ENCODE measurements around the gene GAMT.
"Not testable (repeated sequence)": the region's sequence is repeated elsewhere in the genome, so short reads cannot be mapped to it uniquely, and the experiment has no call there.

GAMT gene

DNA sequence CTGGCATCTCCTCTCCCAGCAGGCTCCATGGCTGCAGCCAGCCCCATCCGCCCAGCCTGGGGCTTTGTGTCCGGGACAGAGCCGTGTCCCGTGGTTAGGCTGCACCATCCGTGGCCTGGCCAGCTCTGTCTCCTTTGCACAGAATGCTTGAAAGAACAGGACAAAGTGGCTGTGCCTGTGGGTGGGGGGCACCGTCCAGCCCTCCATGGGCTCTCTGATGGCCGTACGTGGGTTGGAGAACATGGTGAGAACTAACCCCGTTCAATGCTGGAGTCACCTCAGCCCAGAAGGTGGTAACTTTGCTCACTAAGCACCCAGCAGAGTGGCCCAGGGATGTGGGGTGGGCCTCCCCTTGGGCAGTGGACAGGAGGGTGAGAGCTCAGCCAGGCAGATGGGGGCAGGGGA is 39.7 kb upstream of the GAMT start:
- no peak overlapping the region for H3K4me3 ChIP-seq (ENCODE audit: insufficient read depth, low read depth, low read length)
- H3K9me3 ChIP-seq (ENCODE audit: control insufficient read depth, low read length): no peaks in the 10 kb centered on the region
- H3K36me3 ChIP-seq (ENCODE audit: control insufficient read depth, insufficient read depth, low read length): peaks cover 23% of the 10 kb centered on the region
- H3K27ac ChIP-seq (ENCODE audit: insufficient read depth, low read depth, low read length, poor library complexity, severe bottlenecking): no peak overlapping the region
- H3K27me3 ChIP-seq (ENCODE audit: control insufficient read depth, insufficient read depth, low read length, poor library complexity, severe bottlenecking): peaks cover 15% of the 10 kb centered on the region
- H3K4me1 ChIP-seq (ENCODE audit: control insufficient read depth, insufficient read depth, low read length): peaks cover 7% of the 10 kb centered on the region
- WGBS, 2 experiments: 94% methylated on average over 9 of the region's 9 CpGs

DNA sequence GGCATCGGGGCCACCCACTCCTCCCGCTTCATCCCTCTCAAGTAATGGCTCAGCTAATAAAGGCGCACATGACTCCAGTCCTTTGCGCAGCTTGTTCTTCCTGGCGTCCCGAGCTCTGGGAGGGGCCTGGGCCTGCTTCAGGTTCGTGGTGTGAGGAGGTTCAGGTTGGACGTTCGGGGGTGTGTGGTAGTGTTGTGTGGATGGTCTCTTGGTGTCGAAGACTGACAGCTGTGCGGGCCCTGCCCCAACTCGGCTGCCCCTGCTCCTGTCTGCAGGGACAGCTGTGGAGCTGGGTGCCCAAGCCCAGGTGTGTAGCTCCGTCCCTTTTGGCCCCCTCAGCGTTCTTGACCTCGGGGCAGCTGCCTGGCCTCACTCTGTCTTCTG is 39.1 kb upstream of the GAMT start:
- no peaks in the 10 kb centered on the region for H3K9me3 ChIP-seq (ENCODE audit: control insufficient read depth, low read length)
- WGBS, 2 experiments: 96% methylated on average over 15 of the region's 15 CpGs
- peaks cover 9% of the 10 kb centered on the region for H3K27me3 ChIP-seq (ENCODE audit: control insufficient read depth, insufficient read depth, low read length, poor library complexity, severe bottlenecking)
- H3K36me3 ChIP-seq (ENCODE audit: control insufficient read depth, insufficient read depth, low read length): peaks cover 23% of the 10 kb centered on the region
- H3K4me1 ChIP-seq (ENCODE audit: control insufficient read depth, insufficient read depth, low read length): peaks cover 7% of the 10 kb centered on the region
- no peak overlapping the region for H3K27ac ChIP-seq (ENCODE audit: insufficient read depth, low read depth, low read length, poor library complexity, severe bottlenecking)
- H3K4me3 ChIP-seq (ENCODE audit: insufficient read depth, low read depth, low read length): no peak overlapping the region

DNA sequence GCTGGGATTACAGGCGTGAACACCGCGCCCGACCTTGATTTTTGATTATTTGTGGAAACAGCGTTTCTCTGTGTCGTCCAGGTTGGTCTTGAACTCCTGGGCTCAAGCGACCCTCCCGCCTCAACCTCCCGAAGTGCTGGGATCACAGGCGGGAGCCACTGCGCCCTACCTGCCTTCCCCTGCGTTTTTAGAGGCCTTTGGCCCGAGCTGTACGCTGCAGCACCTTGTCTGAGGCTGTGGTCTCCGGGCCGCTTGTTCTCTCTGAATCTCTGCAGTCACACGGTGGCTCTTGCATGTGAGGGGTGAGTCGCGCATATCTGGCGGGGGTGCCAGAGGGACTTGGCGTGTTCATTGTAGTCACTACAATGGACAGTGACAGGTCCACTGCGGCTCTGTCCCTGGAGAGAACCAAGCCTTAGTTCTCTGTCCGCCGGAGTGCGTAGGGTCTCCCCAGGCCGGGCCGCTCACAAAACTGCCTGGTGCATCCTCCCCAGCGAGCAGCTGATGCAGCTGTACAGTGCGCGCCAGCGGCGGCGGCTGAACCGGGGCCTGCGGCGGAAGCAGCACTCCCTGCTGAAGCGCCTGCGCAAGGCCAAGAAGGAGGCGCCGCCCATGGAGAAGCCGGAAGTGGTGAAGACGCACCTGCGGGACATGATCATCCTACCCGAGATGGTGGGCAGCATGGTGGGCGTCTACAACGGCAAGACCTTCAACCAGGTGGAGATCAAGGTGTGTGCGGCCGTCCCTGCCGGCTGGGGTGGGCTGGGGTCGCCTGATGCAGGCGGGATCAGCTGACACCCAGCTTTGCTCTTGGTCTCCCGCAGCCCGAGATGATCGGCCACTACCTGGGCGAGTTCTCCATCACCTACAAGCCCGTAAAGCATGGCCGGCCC is 38.4 kb upstream of the GAMT start:
- Histone ChIP-seq H3K36me3 (ENCODE audit: control insufficient read depth, insufficient read depth, low read length) (peaks cover 23% of the 10 kb centered on the region), H3K4me3 (ENCODE audit: insufficient read depth, low read depth, low read length) (peak overlapping the region; percentile 86)
- not testable (repeated sequence) for H3K27ac ChIP-seq (ENCODE audit: insufficient read depth, low read depth, low read length, poor library complexity, severe bottlenecking); H3K9me3 ChIP-seq (ENCODE audit: control insufficient read depth, low read length); H3K27me3 ChIP-seq (ENCODE audit: control insufficient read depth, insufficient read depth, low read length, poor library complexity, severe bottlenecking); H3K4me1 ChIP-seq (ENCODE audit: control insufficient read depth, insufficient read depth, low read length)
- 87 to 88% methylated on average over 57 of the region's 57 CpGs for WGBS, 2 experiments

DNA sequence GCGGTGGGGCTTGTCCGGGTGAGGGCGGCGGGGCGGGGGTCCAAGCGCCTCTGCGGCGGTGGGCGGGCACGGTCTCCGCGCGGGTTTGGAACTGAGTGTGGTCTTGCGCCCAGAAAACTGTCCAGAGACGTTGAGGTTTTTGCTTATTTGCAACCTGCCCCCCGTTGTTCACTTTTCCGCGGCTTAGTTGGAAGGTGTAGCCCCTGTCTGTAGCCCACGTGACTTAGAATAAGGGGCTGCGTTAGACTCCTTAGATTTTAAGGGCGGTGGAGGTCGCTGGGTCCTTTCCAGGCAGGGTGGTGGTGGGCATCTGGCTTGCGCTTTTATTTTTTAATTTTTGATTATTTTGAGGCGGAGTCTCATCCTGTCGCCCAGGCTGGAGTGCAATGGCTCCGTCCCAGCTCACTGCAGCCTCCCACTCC is 37.6 kb upstream of the GAMT start:
- WGBS, 2 experiments: 0 to 1% methylated on average over 26 of the region's 26 CpGs
- no peaks in the 10 kb centered on the region for H3K27me3 ChIP-seq (ENCODE audit: control insufficient read depth, insufficient read depth, low read length, poor library complexity, severe bottlenecking)
- H3K4me3 ChIP-seq (ENCODE audit: insufficient read depth, low read depth, low read length): peak overlapping the region; percentile 86
- H3K27ac ChIP-seq (ENCODE audit: insufficient read depth, low read depth, low read length, poor library complexity, severe bottlenecking): no peak overlapping the region
- H3K36me3 ChIP-seq (ENCODE audit: control insufficient read depth, insufficient read depth, low read length): peaks cover 28% of the 10 kb centered on the region
- peaks cover 7% of the 10 kb centered on the region for H3K4me1 ChIP-seq (ENCODE audit: control insufficient read depth, insufficient read depth, low read length)
- no peaks in the 10 kb centered on the region for H3K9me3 ChIP-seq (ENCODE audit: control insufficient read depth, low read length)

DNA sequence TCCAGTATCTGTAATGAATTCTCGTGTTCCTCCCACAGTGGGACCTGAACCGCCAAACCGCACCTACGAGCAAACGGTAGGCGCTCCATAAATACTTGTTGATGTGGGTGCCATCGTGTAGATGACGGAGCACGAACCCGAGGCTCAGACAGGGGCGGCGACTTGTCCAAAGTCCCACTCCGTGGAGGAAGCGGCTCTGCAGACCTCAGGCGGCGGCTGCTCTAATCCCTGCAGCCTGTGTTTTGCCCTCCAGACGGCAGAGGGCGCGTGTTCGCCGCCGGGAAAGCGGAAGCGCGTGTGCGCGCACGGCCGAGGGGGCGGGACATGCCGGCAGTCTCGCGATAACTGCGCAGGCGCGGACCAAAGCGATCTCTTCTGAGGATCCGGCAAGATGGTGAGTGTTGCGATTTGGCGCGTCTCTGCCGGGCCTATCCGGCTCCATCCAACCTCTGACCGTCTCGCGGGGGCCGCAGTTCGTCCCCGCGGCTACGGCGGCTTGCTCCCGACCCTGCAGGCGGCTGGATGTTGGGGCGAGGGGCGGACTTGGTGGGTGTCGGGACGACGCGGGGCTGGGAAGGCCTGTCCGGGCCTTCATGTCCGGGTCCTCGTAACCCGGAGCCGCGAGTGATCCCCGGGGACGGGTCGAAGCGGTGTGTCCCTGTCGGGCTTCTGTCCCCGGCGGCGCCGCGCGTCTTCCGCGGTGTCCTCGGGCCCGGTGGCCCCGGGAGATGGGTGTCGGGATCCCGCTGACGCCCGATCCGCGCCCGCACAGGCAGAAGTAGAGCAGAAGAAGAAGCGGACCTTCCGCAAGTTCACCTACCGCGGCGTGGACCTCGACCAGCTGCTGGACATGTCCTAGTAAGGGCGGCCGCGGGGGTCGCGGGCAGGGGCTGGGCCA is 36.9 kb upstream of the GAMT start, which contains the start of gene RPS15:
Gene RPS15, plus strand, starts transcription at position 362 of the 898 bp plus-strand sequence. Its CDS starts 30 bp downstream, at position 392.
- peaks cover 7% of the 10 kb centered on the region for H3K4me1 ChIP-seq (ENCODE audit: control insufficient read depth, insufficient read depth, low read length)
- peak within 1 kb of the TSS; percentile 96 for H3K27ac ChIP-seq (ENCODE audit: insufficient read depth, low read depth, low read length, poor library complexity, severe bottlenecking)
- 2 to 3% methylated on average over 100 of the region's 100 CpGs for WGBS, 2 experiments
- H3K36me3 ChIP-seq (ENCODE audit: control insufficient read depth, insufficient read depth, low read length): peaks cover 31% of the 10 kb centered on the region
- H3K4me3 ChIP-seq (ENCODE audit: insufficient read depth, low read depth, low read length): peak within 1 kb of the TSS; percentile 86
- no peaks in the 10 kb centered on the region for H3K27me3 ChIP-seq (ENCODE audit: control insufficient read depth, insufficient read depth, low read length, poor library complexity, severe bottlenecking)
- H3K9me3 ChIP-seq (ENCODE audit: control insufficient read depth, low read length): no peaks in the 10 kb centered on the region

DNA sequence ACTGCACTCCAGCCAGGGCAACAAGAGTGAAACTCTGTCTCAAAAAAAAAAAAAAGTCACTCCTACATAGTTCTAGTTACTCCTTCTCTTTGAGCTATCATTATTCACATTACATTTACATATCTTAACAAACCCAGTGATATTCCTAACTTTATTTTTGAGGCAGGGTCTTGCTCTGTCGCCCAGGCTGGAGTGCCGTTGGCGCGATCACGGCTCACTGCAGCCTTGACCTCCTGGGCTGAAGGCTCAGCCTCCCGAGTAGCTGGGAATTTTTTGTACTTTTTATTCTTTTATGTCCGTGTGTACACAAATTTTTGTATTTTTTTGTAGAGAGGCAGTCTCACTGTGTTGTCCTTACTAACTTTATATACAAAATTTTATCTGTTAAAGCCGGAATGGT is 36.3 kb upstream of the GAMT start:
- no peak overlapping the region for H3K27ac ChIP-seq (ENCODE audit: insufficient read depth, low read depth, low read length, poor library complexity, severe bottlenecking)
- WGBS, 2 experiments: 88 to 93% methylated on average over 7 to 8 of the region's 8 CpGs

DNA sequence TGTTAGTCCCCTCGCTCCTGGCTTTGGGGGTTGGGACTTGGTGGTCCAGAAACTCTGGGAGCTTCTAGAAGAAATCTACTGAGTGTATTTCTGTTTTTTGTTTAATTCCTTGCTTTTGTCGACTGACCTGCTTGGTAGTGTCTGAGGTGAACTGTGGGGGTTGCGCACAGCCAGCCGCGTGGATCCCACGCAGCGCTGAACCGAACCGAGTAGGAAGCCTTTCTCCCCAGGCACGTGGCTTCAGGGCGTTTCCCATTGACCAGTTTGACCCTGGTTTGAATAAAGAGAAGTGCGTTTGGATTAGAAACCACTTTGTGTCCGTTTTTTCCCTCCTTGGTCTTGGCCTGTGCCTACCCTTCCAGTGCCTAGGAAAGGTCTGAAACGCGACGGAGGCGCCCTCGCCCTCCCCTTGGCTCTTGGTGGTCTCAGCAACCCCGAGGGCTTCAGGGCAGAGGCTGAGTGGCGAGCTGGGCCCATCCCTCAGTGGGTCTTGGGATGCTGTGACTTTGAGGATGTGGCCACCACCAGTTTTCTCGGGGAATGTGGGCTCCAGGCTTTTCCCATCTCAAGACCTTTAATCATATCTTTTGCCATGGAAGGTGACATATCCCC is 34.1 kb upstream of the GAMT start:
- H3K27ac ChIP-seq (ENCODE audit: insufficient read depth, low read depth, low read length, poor library complexity, severe bottlenecking): no peak overlapping the region
- peaks cover 7% of the 10 kb centered on the region for H3K4me1 ChIP-seq (ENCODE audit: control insufficient read depth, insufficient read depth, low read length)
- H3K4me3 ChIP-seq (ENCODE audit: insufficient read depth, low read depth, low read length): no peak overlapping the region
- no peaks in the 10 kb centered on the region for H3K27me3 ChIP-seq (ENCODE audit: control insufficient read depth, insufficient read depth, low read length, poor library complexity, severe bottlenecking)
- H3K36me3 ChIP-seq (ENCODE audit: control insufficient read depth, insufficient read depth, low read length): peaks cover 19% of the 10 kb centered on the region
- H3K9me3 ChIP-seq (ENCODE audit: control insufficient read depth, low read length): no peaks in the 10 kb centered on the region
- WGBS, 2 experiments: 91% methylated on average over 21 of the region's 21 CpGs

More for the DNA sequence above, 36.3 kb upstream of the GAMT start:
- H3K4me3 ChIP-seq (ENCODE audit: insufficient read depth, low read depth, low read length): no peak overlapping the region
- H3K27me3 ChIP-seq (ENCODE audit: control insufficient read depth, insufficient read depth, low read length, poor library complexity, severe bottlenecking): no peaks in the 10 kb centered on the region
- H3K36me3 ChIP-seq (ENCODE audit: control insufficient read depth, insufficient read depth, low read length): peaks cover 31% of the 10 kb centered on the region
- no peaks in the 10 kb centered on the region for H3K9me3 ChIP-seq (ENCODE audit: control insufficient read depth, low read length)
- peaks cover 7% of the 10 kb centered on the region for H3K4me1 ChIP-seq (ENCODE audit: control insufficient read depth, insufficient read depth, low read length)

DNA sequence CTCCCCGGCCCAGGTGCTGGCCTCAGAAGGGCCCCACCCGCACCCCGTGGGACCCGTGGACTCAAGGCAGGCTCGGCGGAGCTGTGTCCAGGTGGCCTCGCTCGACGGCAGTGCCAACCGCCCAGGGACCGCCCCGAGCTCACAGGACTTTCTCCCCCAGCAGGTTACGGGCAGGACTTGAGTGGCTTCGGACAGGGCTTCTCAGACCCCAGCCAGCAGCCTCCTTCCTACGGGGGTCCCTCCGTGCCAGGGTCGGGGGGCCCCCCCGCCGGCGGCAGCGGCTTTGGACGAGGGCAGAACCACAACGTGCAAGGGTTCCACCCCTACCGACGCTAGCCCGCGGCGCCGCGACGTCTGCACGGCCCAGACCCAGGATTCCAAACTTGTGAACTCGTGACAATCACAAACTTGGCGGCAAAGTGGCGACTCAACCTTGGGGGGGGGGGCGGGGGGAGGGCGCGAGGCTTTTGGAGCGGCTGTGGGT is 33.3 kb upstream of the GAMT start:
- no peaks in the 10 kb centered on the region for H3K9me3 ChIP-seq (ENCODE audit: control insufficient read depth, low read length)
- H3K36me3 ChIP-seq (ENCODE audit: control insufficient read depth, insufficient read depth, low read length): peaks cover 20% of the 10 kb centered on the region
- 96 to 97% methylated on average over 39 of the region's 39 CpGs for WGBS, 2 experiments
- no peak overlapping the region for H3K27ac ChIP-seq (ENCODE audit: insufficient read depth, low read depth, low read length, poor library complexity, severe bottlenecking)
- no peaks in the 10 kb centered on the region for H3K27me3 ChIP-seq (ENCODE audit: control insufficient read depth, insufficient read depth, low read length, poor library complexity, severe bottlenecking)
- no peak overlapping the region for H3K4me3 ChIP-seq (ENCODE audit: insufficient read depth, low read depth, low read length)
- H3K4me1 ChIP-seq (ENCODE audit: control insufficient read depth, insufficient read depth, low read length): peaks cover 4% of the 10 kb centered on the region

DNA sequence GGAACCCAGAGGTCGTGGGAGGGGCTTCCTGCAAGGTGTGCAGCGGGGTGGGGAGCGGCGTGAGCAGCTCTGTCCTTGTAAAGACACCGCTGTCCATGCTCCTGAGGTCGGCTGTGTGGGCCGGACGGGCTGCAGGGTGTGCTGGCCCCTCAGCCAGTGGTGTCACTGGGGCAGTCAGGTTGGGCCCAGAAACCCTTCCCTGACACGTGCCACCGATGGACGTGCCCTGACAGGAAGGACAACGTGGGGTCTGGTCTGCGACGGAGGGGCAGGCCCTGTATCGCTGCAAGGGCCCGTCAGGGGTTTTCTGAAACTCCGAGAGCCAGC is 32.7 kb upstream of the GAMT start:
- no peaks in the 10 kb centered on the region for H3K27me3 ChIP-seq (ENCODE audit: control insufficient read depth, insufficient read depth, low read length, poor library complexity, severe bottlenecking)
- H3K4me3 ChIP-seq (ENCODE audit: insufficient read depth, low read depth, low read length): no peak overlapping the region
- peaks cover 26% of the 10 kb centered on the region for H3K36me3 ChIP-seq (ENCODE audit: control insufficient read depth, insufficient read depth, low read length)
- WGBS, 2 experiments: 96% methylated on average over 17 of the region's 17 CpGs
- H3K4me1 ChIP-seq (ENCODE audit: control insufficient read depth, insufficient read depth, low read length): no peaks in the 10 kb centered on the region
- H3K9me3 ChIP-seq (ENCODE audit: control insufficient read depth, low read length): no peaks in the 10 kb centered on the region
- H3K27ac ChIP-seq (ENCODE audit: insufficient read depth, low read depth, low read length, poor library complexity, severe bottlenecking): no peak overlapping the region
